HG03159 (cell line): ENCODE measurements around the gene UBAC1.
"Not testable (repeated sequence)": the region's sequence is repeated elsewhere in the genome, so short reads cannot be mapped to it uniquely, and the experiment has no call there.

Experiments used
- ATAC-seq: cut with Tn5 transposase; IDR thresholded peaks from one replicate; pipeline ENCODE4 v1.9.1; 2021; ENCODE audit warnings: mild to moderate bottlenecking, moderate library complexity; ENCODE audit not compliant: unreplicated experiment

Gene UBAC1

DNA sequence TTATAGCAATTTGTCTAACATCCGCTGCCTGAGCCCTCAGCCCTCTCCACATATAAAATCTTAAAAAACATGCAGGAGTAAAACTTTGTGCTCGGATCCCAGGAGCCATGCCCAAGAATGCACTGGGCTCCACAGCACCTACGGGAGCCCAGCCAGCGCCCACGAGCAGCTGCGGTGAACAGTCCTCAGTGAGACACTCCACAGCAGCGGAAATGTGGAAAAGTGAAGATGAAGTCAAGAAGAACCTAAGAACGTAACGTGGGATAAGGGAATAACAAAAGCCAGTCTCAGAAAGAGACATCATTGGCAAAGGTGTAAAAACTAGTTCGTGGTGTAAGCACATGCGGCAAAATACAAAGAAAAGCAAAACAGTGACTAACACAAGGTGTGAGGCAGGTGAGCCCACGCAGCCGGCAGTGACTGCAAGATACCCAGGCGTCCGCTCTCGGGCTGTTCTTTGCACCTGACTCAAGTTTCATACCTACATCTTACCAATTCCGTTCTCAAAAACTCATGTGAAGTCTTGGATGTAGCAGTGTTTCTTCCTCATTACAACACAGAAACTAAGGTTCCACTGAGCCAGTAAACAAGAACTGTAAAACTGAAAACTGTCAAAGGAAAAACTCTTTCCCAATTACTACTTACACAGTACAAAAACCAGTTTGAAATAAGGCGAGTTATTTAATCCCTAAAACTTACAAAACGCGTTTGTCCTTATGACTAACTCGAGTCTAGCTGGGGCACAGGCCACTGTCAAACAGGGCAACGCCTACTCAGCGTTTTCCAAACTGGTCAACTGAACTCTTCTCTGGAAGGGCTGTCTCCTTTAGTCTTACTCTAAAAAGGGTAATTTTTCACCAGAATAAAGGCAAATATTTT lies 55.6 kb downstream of the UBAC1 start:
- ATAC-seq, result no peak

DNA sequence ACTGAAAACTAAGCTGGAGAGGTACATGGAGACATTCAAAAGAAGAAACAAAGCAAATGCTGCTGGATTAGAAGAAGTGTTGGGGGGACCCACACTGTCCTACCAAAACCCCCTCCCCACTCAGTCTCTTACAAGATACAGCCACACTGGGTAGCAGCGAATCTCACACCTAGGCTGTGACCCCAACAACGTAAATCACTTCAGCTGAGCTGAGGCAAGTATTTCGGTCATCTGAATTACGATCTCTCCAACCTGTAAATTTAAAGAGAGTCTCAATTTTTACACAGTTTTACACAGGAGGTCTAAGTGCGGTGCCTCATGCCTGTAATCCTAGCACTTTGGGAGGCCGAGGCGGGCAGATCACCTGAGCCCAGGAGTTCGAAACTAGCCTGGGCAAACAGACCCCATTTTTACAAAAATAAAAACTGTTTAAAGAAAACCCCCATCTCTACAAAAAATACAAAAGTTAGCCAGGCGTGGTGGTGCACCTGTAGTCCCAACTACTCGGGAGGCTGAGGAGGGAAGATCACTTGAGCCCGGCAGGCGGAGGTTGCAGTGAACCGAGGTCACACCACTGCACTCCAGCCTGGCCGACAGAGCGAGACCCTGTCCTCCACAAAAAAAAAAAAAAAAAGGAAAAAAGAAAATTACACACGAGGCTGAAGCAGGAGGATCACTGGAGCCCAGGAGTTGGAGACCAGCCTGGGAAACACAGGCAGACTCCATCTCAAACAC lies 57.2 kb downstream of the UBAC1 start:
- no peak for ATAC-seq

DNA sequence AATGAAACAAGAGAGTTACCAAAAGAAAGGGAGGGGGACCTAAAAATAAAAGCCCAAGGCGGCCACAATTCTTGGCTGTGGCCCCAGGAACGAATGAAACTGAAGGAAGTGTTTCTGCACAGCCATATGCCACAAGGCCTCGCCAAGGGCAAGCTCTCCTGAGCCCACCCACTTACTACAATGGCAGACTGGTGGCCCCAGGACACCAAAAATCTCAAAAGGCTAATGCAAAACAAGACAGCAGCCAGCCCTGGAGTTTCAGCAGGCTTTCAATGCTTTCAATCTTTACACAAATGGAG lies 57.9 kb downstream of the UBAC1 start:
- no peak for ATAC-seq

DNA sequence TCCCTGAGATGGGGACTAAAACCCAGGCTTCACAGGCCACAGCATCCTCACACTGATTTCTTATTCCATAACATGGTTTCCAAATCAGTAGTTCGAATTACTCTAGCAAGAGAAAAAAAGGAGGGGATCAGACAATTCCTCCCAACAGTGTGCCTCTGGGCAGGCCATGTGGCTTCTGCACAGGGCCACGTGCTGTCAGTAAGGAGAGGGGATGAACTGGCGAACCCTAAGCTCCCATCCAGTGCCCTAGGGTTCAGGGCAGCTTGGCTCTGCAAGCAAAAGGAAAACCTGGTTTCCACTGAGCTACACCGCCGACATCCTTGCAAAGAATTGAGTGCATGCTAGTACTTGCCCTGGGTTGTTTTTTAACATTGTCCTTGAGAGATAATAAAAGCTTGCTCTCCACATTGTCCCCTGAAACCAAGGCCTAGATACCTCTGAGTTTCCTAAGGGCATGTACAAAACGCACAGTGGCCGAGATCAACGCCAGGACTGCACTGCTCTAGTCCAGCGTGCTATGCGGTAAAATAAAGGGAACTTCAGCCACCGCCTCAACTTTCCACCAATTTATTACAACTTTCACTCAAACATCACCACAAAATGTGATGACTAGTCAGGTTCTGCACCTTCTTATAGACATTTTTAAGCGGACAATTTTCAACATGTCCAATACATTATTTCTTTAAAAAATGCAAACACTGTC lies 58.4 kb downstream of the UBAC1 start:
- no peak for ATAC-seq

DNA sequence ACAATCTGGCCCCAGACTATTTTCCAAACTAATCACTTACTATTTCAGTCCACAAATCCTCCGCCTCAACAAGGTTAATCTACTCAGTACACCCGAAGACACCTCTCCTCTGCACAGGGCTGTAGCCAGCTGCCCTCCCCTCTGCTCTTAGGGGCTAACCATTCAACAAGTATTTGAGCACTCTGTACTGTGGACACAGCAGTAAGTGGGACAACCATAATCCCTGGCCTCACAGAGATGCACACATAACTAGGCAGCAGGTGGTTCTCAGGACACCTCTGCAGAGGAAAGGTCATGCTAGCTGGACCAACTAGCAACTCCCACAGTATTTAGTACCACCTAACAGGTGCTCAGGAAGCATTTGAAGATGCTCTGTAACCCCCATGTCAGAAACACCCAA lies 59.3 kb downstream of the UBAC1 start:
- no peak for ATAC-seq

DNA sequence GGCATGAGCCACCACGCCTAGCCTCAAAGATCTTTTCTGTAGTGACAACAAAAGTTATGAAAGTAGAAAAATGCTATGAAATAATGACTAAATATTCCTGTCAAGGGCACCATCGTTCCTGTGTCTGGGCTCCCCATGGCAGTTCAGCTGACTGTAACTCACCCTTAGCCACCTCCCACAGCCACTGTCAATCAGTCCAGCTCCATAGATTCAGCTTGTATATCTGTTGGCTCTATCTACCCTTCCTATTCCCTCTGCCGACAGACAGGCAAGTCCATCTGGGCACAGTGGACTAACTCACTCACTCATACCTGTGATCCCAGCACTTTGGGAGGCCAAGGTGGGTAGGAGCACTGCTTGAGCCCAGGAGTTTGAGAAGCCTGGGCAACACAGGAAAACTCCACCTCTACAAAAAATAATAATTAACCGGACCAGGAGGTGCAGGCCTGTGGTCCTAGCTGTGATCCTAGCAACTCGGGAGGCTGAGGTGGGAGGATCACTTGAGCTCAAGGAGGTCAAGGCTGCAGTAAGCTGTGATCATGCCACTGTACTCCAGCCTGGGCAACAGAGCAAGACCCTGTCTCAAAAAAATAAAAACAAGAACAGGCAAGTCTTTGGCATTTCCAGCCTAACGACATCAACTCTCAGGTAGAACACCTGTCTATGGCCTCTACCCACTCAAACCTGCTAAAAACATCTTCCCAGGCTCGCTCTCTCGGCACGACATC lies 60.0 kb downstream of the UBAC1 start:
- ATAC-seq, result no peak

DNA sequence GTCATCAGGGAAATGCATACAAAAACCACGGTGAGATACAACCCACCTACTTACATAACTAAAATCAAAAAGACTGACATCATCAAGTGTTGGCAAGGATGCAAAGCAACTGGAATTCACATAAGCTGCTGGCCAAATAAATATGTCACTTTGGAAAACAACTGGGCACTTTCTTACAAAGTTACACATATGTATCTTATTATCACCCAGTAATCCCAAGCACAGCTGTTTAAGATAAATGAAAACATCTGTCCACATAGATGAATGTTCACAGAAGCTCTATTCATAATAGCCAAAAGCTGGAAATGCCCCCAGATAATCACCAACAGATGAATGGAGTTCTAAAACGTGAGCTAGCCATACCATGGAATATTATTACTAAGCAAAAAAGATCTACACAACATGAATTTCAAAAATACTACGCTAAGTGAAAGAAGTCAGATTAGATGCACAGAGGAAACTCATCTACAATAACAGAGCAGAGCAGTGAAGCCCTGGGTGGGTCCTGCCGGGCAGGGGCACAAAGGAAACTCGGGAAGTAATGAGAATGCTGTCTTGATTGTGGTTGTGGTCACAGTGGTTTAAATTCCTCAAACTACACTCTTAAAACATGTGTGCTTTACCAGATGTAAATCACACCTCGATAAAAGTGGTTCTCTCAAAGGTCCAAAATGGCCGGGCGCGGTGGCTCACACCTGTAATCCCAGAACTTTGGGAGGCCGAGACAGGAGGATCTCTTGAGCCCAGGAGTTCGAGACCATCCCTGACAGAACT lies 62.4 kb downstream of the UBAC1 start:
- ATAC-seq, result no peak

DNA sequence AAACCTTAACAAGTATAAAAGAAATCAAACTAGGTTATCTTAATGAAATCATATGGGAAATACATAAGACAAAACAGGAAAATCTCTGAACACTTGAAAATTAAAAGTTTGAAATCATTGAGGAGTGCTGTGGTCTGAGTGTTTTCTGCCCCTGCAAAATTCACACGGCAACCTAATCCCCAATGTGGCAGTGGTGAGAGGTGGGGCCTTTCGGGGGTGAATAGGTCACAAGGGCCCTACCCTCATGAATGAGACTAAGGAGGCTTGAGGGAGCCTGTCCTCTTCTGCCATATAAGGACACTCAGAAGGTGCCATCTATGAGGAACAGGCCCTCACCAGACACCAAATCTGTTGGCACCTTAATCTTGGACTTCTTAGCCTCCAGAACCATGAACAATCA lies 64.5 kb downstream of the UBAC1 start:
- ATAC-seq, result no peak

DNA sequence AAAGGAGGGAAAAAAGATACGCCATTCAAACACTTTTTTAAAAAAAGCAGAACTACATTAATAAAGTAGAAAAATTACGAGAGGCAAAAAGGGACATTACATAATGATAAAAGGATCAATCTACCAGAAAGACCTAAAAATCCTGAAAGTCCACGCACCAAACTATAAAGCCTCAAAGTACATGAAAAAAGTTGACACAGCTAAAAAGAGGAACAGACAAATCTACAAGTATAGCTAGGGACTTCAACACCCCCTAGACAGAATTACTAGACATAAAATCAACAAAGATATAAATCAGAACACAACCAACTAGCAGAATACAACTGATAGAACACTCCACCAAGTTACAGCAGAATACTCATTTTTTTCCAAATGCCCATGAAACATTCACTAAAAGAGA lies 65.0 kb downstream of the UBAC1 start:
- no peak for ATAC-seq

DNA sequence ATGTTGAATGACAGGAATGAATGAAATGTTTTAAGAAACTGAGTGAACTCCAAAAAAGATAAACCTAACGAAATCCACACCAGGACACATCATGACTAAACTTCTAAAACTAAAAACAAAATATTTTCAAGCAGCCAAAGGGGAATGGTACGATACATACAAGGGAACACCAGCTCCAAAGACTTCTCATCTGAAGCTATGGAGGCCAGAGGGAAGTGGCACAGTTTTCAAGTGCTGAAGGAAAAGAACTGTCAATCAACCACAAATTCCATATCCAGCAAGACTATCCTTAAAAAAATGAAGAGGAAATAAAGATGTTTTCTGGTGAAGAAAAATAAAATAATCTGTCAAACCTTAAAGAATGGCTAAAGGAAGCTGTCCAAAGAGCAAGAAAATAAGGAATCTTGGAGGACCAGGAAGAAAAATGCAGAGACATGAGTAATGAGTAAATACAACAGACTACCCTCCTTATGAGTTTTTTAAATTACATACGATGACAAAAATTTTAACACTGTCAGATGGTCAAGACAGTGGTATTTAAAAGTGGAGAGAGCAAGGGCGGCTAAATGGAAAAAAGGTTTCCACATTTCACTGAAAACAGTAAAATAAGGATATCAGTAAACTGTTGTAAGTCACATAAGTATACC lies 65.8 kb downstream of the UBAC1 start:
- ATAC-seq, result no peak

DNA sequence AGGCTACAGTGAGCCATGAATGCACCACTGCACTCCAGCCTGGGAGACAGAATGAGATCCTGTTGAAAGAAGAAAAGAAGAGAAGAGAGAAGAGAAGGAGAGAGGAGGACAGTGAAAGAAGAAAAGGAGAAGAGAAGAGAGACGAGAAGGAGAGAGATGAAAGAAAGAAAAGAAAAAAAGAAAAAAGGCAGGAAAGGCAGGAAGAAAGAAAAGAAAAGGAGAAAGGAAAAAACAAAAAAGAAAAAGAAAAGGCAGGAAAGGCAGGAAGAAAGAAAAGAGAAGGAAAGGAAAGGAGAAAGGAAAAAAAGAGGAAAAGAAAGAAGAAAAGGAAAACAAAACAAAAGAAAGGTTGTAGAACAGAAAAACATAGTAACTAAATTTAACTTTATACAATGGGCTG lies 68.1 kb downstream of the UBAC1 start:
- ATAC-seq, result no peak

DNA sequence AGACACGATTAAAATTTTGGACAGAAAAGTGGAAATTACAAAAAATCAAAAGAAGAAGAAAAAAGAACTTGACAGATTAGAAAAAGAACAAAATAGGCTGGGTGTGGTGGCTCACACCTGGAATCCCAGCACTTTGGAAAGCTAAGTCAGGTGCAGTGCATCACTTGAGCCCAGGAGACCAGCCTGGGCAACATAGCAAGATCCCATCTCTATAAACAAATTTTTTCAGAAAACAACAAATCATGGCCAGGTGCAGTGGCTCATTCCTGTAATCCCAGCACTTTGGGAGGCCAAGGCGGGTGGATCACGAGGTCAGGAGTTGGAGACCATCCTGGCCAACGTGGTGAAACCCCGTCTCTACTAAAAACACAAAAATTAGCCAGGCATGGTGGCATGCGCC lies 68.8 kb downstream of the UBAC1 start:
- ATAC-seq, result not testable (repeated sequence)

DNA sequence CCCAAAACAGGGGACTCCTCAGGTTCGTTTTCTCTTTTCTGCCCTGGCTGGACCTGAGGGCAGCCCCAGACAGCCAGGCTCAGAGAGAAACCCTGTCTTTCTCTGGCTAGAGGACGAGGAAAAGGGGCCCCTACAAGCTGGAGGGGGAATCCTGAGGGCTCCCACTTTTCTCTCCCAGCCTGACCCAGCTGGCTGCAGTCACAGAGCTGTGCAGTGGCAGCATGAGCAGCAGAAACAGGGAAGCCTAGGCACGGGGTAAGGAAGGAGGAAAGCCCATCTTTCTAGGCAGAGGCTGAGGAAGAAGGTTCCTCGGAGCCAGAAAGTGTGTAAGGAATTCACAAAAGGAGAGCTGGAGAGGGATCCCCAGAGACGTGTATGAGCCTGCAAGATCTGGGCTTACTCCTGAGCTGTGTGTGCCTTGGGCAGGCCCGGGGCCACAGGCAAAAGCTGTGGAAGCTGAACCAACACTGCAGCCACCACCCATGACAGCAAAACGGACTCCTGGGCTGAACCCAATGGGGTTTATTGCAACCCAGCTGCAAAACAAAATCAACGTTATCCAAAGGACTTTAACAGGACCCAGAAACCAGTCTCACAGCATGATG lies 70.0 kb downstream of the UBAC1 start:
- ATAC-seq, result no peak

DNA sequence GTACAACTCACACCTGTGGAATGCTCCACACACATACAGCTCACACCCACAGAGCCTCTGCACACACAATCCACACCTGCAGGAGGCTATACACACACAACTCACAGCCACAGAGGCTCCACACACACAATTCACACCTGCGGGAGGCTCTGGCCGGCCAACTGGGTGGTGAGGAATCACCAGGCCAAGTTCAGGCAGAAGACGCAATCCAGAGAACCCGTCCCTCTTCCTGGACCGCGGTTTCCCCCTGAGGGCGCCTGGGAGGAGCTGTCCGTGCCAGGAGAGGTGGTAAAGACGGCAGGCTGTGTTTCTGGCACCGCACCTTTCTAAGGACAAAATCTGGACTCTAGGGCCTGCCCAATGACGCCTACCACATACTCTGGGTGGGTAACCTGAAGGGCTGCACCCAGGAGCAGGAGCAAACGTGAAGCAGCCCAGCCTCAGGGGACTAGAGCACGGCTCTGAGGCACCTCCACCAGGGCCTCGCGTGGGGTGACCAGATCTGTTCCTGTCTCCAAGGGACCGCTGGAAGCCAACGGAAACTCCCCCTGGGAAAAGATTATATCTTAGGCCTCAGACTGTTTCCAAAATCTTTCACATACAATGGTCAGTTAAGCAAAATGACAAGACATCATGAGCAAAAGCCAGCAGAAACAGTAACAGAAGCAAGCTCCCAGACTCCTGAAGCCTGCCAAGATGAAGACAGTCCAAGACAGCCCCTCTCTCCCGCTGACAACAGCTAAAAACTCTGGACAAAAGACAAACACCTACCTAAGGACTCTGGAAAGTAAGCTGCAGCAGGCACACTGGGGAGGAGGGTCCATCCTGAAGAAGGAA lies 70.8 kb downstream of the UBAC1 start:
- no peak for ATAC-seq

DNA sequence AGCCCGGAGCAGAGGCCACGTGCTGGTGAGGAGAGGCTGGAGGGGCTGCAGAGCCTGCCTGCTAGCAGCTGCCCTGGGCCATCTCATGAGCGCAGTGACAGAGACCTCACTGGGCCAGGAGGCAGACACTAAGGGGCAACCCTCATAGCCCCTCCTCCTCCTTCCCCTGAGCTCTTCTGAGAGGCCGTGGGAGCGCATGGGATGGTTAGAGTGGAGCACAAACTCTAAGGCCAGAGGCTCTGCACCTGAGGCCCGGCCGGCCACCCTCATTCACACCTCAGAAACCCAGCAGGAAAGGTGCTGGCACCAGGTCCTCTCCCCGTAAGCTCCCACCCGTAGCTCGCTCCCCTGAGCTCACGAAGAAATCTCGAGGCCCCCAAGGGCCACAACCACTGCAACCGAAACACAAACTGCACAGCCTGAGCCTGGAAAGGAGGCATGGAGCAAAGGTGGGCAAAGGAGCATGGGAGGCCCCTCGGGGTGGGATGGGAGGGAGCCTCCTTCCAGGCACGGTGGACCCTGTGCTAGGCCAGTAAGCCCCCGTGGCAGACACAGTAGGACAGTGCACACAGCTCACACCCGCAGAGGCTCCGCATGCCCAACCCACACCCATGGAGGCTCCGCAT lies 71.5 kb downstream of the UBAC1 start:
- no peak for ATAC-seq

DNA sequence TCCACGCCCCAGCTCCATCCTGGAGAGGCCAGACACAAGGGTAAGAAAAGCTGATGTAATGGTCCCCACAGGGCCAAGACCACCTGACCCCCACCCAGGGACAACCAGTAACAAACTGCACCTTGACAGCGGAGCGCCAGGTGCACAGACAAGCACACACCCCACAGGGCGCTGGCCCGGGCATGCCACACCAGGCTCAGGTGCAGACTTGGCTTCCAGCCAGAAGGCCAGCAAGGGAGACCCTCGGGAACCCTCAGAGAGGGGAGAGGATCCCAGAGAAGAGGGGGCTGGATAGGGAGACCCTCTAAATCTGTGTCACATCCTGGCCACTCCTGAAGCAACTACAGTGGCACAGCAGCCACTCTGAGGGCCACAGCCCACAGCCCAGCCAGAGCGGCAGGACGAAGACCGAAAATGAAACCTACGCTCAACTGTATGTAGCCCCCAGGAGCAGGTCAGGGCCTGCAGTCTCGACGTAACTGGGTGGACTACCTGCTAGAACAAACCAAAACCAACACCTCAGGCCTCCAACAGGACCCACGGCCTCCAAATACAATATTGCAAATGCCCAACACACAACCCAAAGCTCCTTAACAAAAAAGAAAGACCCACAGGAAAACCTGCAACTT lies 72.3 kb downstream of the UBAC1 start:
- ATAC-seq, result no peak

DNA sequence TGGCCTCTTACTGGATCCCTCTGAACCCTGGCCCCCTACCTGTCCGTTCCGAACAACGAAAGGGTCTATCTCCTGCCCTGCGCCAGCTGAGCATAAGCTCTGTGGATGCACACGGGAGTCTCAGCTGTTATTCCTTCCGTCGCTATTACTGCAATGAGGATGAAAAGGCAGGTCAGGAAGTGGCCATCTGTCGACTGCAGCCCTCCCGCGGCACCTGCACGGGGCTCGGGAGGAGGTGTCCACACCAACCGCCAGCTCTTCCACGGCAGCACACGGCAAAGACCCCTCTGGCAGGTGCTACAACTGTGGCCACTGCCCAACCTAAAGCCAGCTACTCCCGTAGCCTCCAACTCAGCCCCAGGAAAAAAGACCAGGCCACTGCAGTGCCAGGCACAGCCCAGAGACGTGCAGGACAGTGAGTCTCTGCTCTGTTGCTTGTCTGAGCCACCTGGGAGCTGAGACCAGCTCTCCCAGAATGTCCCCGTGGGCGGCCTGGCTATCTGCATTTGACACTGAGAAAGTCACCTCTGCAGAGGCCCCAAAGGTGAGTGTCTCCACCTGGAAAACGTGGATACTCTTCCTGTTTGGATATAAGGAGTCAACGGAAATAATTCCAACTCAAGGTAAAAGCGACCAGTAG lies 72.9 kb downstream of the UBAC1 start:
- no peak for ATAC-seq
